GM19023 (cell line): ENCODE measurements around the gene GREB1.
"Not testable (repeated sequence)": the region's sequence is repeated elsewhere in the genome, so short reads cannot be mapped to it uniquely, and the experiment has no call there.

ENCODE experiments used
- ATAC-seq: cut with Tn5 transposase; IDR thresholded peaks from one replicate; pipeline ENCODE4 v1.9.1; 2021; ENCODE audit warnings: mild to moderate bottlenecking, moderate library complexity; ENCODE audit not compliant: unreplicated experiment

GREB1 gene

GRCh38 chr2:11658208-11659114 is 124.6 kb downstream of the GREB1 start:
- no peak for ATAC-seq

GRCh38 chr2:11659115-11659475 is 125.2 kb downstream of the GREB1 start:
- no peak for ATAC-seq

- no peak for ATAC-seq
Observed at GRCh38 chr2:11659851-11660250, 126.0 kb downstream of the GREB1 start.

GRCh38 chr2:11660396-11660795 is 126.6 kb downstream of the GREB1 start:
- ATAC-seq: not testable (repeated sequence)

- no peak for ATAC-seq
Observed at GRCh38 chr2:11661891-11662435, 128.1 kb downstream of the GREB1 start.

GRCh38 chr2:11662882-11663281 is 129.0 kb downstream of the GREB1 start:
- no peak for ATAC-seq

GRCh38 chr2:11663427-11663826 is 129.6 kb downstream of the GREB1 start:
- ATAC-seq: no peak

GRCh38 chr2:11665028-11665427 is 131.2 kb downstream of the GREB1 start:
- no peak for ATAC-seq

GRCh38 chr2:11665510-11666362 is 131.9 kb downstream of the GREB1 start:
- no peak for ATAC-seq

GRCh38 chr2:11667194-11667593 is 133.3 kb downstream of the GREB1 start:
- no peak for ATAC-seq

GRCh38 chr2:11667866-11668637 is 134.2 kb downstream of the GREB1 start:
- ATAC-seq: no peak

GRCh38 chr2:11669454-11670291 is 135.8 kb downstream of the GREB1 start, which contains the start of gene NTSR2:
NTSR2 (minus strand) TSS chr2:11670195; CDS start chr2:11670129, 66 bp downstream.
- ATAC-seq: no peak

GRCh38 chr2:11672407-11672806 is 138.6 kb downstream of the GREB1 start:
- ATAC-seq: no peak

- ATAC-seq: no peak
Observed at GRCh38 chr2:11674983-11675382, 141.1 kb downstream of the GREB1 start.

- ATAC-seq: no peak
Observed at GRCh38 chr2:11675423-11676112, 141.7 kb downstream of the GREB1 start.

GRCh38 chr2:11676640-11677039 is 142.8 kb downstream of the GREB1 start:
- ATAC-seq: no peak

- no peak for ATAC-seq
Observed at GRCh38 chr2:11677136-11678055, 143.6 kb downstream of the GREB1 start.

GRCh38 chr2:11678306-11678960 is 144.6 kb downstream of the GREB1 start:
- no peak for ATAC-seq
